Erythroblast (primary cell): ENCODE measurements around the gene REV3L.
A peak's percentile ranks its signal among the peaks of the same experiment; 100 is the strongest.

Source experiments
- GATA1 ChIP-seq: IDR thresholded peaks from 2 replicates; pipeline ENCODE4 v1.6.1; 2011; ENCODE audit warnings: low read depth, mild to moderate bottlenecking, control low read depth, low read length, moderate library complexity
- POLR2A ChIP-seq: IDR thresholded peaks from 2 replicates; pipeline ENCODE4 v1.6.1; 2011; ENCODE audit warnings: mild to moderate bottlenecking, low read length

DNA sequence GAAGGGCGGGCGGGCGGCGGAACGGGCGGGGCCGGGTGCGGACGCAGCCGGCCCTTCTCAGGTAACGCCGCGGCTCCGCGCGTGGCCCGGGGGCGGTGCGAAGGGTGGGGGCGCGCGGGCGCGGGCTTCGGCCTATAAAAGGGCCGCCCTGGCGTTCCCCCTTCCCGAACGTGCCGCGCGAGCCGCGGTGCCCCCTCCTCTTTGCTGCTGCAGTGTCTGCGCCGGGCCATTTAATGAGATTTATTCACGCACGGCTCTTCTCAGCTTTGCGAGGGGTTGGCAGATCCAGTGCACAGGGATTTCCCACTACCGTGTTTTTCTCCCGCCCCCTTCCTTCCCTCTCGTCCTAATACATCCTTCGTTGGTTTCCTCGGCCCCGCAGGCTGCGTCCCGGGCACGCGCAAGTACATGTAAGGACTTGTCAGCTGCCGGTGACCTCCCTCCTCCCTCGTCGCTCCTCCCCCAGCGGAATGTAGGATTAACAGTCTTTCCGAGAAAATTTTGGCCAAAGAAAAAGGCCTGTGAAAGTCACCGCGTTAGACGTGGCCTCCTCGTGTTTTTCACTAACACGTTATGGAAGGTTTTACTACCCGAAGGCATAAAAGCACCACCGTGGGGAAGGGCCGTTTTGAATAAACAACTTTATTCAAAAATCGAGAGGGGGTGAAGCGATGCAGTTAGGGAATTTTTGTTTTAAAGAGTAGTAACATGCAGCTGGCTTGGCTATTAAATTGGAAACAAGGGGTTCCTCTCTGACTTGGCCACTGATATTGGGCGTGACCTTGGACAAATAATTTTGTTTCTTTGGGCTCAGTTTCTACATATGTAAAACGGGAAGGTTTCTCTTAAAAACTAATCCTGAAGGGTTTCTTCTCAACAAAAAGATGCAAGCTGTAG is 966 bp upstream of the REV3L start:
- TF ChIP-seq POLR2A (peak; percentile 94), GATA1 (no peak)
